Sigmoid colon (tissue), 3 donors: ENCODE measurements around the gene CLCN7.

Source experiments
- CTCF ChIP-seq, 4 experiments: fragments of 450-650 bp in 3 of 4; fragments of 200-600 bp in 1 of 4; IDR thresholded peaks; one replicate each; pipeline ENCODE4 v1.5.1; 2016 to 2019; ENCODE audit warnings: antibody characterized with exemption in 4 of 4, mild to moderate bottlenecking in 3 of 4, moderate library complexity in 2 of 4
- POLR2A ChIP-seq, 2 donors: fragments of 450-650 bp; IDR thresholded peaks; one replicate each; pipeline ENCODE4 v1.6.1; 2016; ENCODE audit warnings: antibody characterized with exemption in 2 of 2, mild to moderate bottlenecking in 2 of 2, moderate library complexity in 2 of 2

GRCh38 chr16:1420111-1420539 is 54.7 kb downstream of the CLCN7 start:
- TF ChIP-seq CTCF (IDR thresholded peaks at IDR 0.05): no peak
- no peak for TF ChIP-seq POLR2A (IDR thresholded peaks at IDR 0.05)
